Hematopoietic multipotent progenitor cell treated with erythropoietin and hydrocortisone succinate and interleukin-3 and kit ligand, for 15 days (in vitro differentiated cells): ENCODE measurements around the gene CRYGB.
"Not testable (repeated sequence)": the region's sequence is repeated elsewhere in the genome, so short reads cannot be mapped to it uniquely, and the experiment has no call there.

ENCODE experiments used
- DNase-seq: peaks from one replicate; pipeline ENCODE4 v3.0.0-alpha.2; 2015; ENCODE audit warnings: low spot score

CRYGB gene

DNA sequence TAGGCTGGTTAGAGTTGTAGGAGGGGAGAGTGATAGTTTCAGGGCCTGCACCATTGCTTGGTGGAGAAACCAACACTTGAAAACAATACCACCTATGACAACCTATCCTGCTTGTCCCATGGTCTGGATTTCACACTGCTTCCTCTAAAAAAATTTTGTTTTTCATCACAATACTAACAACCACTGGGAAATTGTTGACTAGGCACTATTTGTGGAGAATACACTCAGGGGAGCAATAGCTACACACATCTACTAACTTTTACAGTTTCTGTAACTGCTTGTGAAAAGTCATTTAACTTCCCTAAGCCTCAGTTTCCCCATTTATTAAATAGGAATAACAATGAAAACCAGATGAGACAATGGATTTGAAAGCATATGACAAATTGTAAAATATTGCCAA, 4.1 kb upstream of the CRYGB start:
- DNase-seq = no peak

DNA sequence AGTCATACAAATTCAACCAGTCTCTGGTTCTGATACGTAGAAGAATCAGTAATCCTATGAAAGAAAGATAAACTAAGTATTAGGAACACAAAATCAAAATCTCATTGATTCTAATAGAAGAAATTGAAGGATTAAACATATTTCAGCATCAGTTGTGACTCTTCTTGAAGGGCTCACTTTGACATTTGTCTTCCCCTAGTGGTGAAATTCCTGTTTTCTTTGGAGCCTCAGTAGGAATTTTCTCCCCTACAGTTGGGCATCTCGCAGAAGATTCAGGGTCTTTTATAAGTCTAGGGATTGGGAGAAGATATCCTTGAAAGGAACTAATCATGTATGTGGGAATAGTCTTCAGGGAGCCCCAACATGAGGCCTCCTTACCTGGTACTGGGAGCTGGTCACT, 2.8 kb upstream of the CRYGB start:
- DNase-seq = no peak

DNA sequence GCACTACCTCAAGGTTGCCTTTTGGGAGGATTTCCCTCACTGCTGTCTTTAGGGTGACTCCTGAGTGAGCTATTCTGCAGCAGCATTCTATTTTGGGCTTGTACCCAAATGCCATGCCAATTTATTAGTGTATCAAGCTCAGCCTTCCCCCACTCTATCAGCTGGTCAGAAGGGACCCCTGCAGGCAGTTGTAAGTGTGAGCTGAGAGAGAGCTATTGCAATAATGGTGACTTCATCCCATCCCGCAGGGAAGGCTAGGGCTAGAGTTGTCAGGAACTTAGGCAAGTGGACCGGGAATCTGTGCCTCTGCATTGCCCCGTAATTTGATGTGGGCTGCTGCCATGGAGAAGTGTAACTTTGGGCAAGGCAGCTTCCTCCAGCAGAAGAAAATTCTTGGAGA, 1.8 kb upstream of the CRYGB start:
- no peak for DNase-seq

DNA sequence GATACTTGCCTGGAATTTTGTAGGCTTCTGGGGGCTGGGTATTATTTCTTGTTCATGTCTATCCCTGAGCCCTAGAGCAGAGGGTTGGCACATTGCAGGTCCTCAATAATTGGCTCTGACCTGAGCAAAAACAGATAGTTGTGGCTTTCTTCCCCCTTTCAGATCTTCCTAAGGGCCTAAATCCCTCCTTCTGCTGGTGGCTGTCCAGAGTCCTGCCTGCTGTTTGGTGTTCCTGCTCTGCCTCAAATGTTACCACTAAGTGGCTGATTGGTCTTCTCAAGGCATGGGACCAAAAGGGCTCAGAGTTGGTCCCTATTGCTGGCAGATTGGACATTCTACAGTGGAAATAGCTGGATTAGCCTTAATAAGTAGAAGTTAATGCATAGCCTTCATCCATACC, 1.1 kb upstream of the CRYGB start:
- no peak for DNase-seq

DNA sequence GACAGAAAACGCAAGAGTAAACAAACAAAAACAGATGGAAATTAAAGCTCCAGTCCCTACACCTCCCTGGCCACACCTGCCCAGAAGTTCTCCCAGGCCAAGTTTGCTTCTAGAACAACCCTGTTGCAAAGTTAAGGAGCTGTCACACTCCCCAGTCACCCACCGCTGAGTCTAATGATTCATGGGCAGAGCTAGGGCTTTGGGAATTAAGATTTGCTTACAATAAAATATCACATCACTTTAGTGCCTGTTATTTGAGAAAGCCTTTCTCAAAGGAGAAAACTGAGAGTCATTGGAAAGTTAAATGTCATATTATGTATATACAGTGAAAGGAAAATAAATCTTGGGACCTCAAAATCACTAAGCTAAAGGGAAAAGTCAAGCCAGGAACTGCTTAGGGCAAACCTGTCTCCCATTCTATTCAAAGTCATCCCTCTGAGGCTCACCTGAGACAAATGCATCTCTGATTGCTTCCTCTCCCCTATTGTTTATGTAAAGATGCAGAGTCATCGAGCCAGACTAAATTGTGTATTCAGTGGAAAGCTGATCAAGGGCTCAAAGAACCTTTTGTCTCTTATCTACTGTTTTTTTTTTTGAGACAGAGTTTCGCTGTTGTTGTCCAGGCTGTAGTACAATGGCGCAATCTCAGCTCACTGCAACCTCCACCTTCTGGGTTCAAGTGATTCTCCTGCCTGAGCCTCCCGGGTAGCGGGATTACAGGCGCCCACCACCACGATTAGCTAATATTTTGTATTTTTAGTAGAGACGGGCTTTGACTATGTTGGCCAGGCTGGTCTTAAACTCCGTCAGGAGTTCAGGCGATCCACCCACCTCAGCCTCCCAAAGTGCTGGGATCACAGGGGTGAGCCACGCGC, 2.8 kb downstream of the CRYGB start:
- no peak for DNase-seq

DNA sequence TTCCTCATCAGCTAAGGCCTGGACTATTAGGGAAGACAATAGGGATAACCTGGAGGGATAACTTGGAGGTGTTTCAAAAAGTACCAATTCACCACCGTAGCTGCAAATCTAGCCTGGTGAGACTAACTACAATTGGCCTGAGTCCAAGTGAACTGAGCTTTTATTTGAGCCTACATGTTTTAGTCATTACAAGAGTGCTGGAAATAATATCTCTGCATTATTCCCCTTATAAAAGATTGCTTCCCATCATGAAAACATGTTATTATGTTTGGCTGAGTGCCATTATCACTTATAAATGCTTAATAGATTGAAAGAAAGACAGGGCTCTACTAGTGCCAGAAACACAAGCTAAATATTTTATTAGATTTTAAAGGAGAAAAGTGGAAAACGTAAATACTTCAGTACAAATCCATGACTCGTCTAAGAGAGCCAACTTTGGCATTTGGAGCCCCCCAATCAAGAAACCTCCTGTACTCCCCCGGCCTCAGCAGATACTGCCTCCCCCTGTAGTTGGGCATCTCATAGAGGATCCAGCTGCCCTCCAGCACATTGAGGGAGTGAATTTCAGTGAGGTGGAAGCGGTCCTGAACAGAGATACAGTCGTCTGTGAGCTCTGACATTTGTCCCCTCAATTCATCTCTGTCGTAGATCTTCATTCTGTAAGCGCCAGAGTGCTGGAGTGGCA, 3.6 kb downstream of the CRYGB start:
- no peak for DNase-seq

GRCh38 chr2:208139447-208139846, 6.5 kb downstream of the CRYGB start:
- DNase-seq = no peak

GRCh38 chr2:208138334-208138733, 7.6 kb downstream of the CRYGB start:
- DNase-seq = not testable (repeated sequence)

GRCh38 chr2:208136716-208137094, 9.3 kb downstream of the CRYGB start:
- no peak for DNase-seq

DNA sequence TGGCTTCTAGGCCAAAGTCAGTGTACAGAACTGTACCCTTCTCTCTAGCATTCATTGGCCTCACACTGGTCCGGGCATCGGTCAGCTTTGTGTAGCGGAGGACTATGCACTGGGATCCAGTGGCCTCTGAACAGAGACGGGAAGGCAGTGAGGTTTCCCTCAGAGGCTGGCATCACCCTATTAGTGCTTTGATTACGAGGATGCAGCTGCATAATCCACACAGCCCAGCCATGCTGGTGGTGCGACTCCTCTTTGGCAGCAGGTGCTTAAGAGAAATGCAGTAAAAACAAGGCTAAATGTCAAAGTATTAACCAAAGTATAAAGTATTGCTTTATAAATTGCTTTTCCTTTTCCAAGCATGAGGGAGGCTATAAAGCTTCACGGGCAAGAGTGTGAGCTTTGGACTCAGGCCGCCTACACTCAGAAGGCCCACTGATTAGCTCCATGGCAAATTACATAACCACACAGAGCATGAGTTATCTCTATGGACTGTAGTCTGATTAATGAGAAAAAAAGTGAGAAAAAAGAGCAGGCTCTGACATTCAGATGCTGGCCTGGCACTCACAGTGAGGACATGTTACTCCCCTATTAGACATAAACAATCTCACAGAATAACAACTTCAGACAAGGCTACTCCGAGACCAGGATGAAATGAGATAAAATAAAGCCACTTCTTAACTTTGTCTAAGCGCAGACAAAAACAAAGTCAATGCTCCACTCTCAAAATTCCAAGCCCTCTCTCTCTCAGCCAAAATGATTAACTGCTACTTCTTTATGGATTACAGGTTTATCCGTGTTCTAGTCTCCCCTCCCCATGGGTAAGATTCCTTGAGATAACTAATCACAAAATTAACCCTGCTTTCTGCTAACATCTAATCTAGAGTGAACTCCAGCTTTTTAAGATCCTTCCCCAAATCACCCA, 9.9 kb downstream of the CRYGB start:
- DNase-seq = no peak

DNA sequence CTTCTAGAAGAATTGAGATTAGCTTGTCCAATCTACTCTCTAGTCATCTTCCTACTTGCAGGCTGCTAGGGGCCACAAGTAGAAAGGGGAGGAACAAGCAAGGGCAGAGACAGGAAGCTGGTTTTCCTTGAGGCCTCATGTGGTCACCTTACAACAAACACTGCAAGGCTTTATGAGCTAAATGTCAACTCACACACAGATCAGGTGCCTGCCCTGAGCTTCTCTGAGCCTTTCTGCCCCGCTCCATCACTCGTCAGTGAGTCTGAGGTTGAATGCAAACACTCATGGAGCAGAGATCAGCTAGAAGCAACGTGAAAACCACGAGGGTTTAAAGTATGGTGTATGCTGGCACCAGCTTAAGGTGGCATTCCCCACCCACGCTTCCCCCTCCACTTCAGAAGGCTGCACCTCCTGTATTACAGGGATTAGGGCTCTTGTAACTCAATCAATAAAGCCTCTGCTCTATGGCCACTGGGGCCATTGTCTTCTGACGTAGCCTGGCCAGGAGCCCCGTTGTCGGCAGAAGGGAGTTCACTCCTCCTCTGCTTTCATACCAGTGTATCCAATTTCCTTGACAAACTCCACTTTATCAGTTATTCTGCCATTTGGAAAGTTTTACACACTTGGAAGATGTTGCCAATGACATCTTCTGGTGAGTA, 10.9 kb downstream of the CRYGB start:
- DNase-seq = no peak

DNA sequence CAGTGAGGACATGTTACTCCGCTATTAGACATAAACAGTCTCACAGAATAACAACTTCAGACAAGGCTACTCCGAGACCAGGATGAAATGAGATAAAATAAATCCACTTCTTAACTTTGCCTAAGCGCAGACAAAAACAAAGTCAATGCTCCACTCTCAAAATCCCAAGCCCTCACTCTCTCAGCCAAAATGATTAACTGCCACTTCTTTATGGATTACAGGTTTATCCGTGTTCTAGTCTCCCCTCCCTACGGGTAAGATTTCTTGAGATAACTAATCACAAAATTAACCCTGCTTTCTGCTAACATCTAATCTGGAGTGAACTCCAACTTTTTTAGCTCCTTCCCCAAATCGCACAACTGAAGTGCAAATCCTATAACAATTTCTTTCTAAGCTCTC, 15.2 kb downstream of the CRYGB start:
- DNase-seq = no peak

GRCh38 chr2:208129744-208130711, 15.9 kb downstream of the CRYGB start, which contains the start of gene CRYGC:
CRYGC (minus strand) TSS chr2:208129828; CDS start chr2:208129792, 36 bp downstream.
- DNase-seq = no peak

GRCh38 chr2:208128136-208128535, 17.8 kb downstream of the CRYGB start:
- no peak for DNase-seq

GRCh38 chr2:208127090-208127489, 18.9 kb downstream of the CRYGB start:
- DNase-seq = no peak

DNA sequence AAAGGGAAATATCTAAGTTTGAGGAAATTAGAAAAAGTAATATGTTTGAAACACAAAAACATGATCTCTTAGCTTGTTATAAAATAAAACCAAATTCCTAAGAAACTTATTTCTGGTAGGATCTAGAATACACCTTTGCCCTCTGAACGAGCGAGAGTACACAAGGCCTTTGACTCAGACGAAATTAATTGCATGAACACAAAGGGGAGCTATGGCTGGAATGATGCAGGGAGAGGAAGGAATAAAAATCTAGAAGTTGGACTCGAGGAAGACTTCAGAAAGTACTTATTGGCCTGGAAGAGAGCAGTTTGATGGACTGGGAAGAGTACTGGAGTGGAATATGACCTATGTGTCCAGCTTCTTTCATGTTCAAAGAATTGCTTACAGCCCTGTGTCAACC, 20.7 kb downstream of the CRYGB start:
- DNase-seq = no peak

DNA sequence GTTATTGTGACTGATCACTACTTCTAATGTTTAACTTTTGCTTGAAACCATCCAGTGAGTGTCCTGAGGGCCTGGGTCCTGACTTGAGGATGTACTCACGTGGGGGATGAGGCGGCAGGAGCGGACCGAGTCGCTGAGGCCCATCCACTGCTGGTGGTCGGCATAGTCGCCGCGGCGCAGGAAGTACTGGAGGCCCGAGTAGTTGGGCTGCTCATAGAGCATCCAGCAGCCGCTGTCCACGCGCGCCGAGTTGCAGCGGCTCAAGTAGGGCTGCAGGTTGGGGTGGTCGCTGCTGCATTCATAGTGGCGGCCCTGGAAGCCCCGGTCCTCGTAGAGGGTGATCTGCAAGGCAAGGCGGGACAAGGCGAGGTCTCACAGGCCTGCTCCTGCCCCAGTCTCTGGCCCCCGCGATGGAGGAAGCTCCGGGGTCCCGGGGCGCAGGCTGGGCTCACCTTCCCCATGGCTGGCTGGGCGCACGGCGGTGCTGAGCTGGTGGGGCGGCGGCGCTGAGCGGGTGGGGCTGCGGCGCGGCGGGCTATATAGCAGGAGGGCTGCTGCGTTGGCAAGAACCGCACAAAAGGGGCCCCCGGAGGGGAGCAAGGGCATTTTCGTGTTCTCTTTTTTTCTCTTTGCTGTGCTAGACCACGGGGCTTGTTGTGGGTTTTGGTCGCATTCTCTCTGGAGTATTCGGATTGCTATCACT, 21.8 kb downstream of the CRYGB start, which contains the start of gene CRYGD:
Gene CRYGD (minus strand): TSS at position 512 of the 703 bp plus-strand sequence. CDS start 51 bp downstream, at position 461.
- DNase-seq = not testable (repeated sequence)

- DNase-seq = no peak
Measured at GRCh38 chr2:208122248-208122647, 23.7 kb downstream of the CRYGB start.

DNA sequence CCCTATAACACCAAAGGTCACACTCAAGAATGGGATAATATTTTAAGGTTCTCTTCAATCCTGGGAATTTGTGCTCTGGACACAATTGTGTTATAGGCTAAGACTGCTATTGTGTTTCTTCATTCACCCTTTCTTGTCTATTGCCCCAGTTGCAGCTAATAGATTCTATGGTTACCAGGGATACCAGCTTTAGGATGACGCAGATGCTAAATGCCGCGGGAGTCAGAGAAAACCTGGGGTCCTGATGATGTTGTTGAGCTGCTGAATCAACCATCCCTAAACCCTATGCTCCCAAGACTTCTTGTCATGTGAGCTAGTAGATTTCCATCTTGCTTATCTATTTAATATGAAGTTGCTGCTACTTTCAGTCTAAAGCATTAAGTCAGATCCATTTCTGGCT, 27.0 kb downstream of the CRYGB start:
- DNase-seq = no peak

DNA sequence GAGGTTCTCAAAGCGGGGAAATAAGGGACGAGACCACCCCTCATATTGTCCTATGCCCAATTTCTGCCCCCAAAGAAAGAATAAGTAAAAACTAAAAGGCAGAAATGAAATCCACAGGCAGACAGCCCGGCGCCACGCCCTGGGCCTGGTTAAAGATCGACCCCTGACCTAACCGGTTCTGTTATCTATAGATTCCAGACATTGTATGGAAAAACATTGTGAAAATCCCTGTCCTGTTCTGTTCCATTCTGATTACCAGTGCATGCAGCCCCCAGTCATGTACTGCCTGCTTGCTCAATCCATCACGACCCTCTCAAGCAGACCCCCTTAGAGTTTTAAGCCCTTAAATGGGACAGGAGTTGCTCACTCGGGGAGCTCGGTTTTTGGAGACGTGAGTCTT, 28.6 kb downstream of the CRYGB start:
- DNase-seq = not testable (repeated sequence)
